ENCODE measurements around the gene TYRO3. TPM values are rescaled to one million over a fixed set of nuclear protein-coding genes. Genes with fewer than 3 reads are reported as not detected.

TYRO3 gene
- total and polyA plus RNA-seq, 2 of the 13 experiments (the other 11 are each of a cell fraction or from before 2014, with no cell fraction given), result 24.0 to 43.6 TPM

DNA sequence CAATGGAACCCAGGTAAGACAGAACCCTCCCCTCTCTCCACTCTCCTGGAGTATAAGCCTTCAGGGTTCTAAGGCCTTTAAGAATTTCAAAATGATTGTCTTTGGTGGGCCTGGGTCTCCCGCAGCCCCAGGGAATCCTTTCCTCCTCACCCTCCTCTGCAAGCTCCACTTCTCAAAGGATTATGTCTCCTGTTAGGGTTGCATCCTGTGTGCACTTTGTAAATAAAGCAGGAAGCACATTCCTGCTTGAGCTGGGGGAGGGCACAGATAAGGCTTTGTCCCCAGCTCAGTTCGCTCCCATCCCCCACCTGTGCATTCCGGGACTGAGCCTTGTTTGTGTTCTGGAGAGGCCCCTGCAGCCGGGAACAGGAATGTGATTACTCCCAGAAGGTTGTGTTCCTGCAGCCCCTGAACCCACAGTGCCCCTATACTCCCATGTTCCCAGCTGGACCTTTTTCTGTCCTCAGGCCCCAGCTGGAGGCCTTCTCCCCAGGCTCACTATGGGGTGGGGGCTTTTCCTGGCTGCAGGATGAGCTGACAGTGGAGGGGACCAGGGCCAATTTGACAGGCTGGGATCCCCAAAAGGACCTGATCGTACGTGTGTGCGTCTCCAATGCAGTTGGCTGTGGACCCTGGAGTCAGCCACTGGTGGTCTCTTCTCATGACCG lies 9.5 kb downstream of the TYRO3 start (continued):
- TF ChIP-seq ZNF781 (CRISPR knock-in tag; IDR thresholded peaks at IDR 0.05; ENCODE audit: borderline replicate concordance, not compliant biosample characterization) (no peak), ZNF577 (CRISPR knock-in tag; IDR thresholded peaks at IDR 0.05; ENCODE audit: borderline replicate concordance, low read depth) (no peak), SOX6 (IDR thresholded peaks at IDR 0.05) (no peak), SOX6 (CRISPR knock-in tag; IDR thresholded peaks at IDR 0.05) (peak; percentile 95), FOXK2 (IDR thresholded peaks at IDR 0.05) (peak; percentile 80), FOXM1 (CRISPR knock-in tag; IDR thresholded peaks at IDR 0.05) (no peak), HOXA5 (CRISPR knock-in tag; IDR thresholded peaks at IDR 0.05) (peak; percentile 74), ZBED4 (CRISPR knock-in tag; IDR thresholded peaks at IDR 0.05; ENCODE audit: borderline replicate concordance) (0 out of 2 replicates have a peak, but pooled peaks have one; percentile 25), ZBTB21 (CRISPR knock-in tag; IDR thresholded peaks at IDR 0.05) (no peak), NR2F6 (IDR thresholded peaks at IDR 0.05) (peak; percentile 51; the same call in 1 of the 2 replicates), NR2F6 (CRISPR knock-in tag; IDR thresholded peaks at IDR 0.05) (peak; percentile 70), ZNF780A (CRISPR knock-in tag; IDR thresholded peaks at IDR 0.05) (no peak), GLI4 (CRISPR knock-in tag; IDR thresholded peaks at IDR 0.05; ENCODE audit: borderline replicate concordance) (no peak)
- TF ChIP-seq, protein P1, sequence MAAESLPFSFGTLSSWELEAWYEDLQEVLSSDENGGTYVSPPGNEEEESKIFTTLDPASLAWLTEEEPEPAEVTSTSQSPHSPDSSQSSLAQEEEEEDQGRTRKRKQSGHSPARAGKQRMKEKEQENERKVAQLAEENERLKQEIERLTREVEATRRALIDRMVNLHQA (CRISPR knock-in tag; IDR thresholded peaks at IDR 0.05), result no peak
- TF ChIP-seq, protein P2, sequence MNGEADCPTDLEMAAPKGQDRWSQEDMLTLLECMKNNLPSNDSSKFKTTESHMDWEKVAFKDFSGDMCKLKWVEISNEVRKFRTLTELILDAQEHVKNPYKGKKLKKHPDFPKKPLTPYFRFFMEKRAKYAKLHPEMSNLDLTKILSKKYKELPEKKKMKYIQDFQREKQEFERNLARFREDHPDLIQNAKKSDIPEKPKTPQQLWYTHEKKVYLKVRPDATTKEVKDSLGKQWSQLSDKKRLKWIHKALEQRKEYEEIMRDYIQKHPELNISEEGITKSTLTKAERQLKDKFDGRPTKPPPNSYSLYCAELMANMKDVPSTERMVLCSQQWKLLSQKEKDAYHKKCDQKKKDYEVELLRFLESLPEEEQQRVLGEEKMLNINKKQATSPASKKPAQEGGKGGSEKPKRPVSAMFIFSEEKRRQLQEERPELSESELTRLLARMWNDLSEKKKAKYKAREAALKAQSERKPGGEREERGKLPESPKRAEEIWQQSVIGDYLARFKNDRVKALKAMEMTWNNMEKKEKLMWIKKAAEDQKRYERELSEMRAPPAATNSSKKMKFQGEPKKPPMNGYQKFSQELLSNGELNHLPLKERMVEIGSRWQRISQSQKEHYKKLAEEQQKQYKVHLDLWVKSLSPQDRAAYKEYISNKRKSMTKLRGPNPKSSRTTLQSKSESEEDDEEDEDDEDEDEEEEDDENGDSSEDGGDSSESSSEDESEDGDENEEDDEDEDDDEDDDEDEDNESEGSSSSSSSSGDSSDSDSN (CRISPR knock-in tag; IDR thresholded peaks at IDR 0.05), result peak; percentile 60
- TF ChIP-seq, protein P3, sequence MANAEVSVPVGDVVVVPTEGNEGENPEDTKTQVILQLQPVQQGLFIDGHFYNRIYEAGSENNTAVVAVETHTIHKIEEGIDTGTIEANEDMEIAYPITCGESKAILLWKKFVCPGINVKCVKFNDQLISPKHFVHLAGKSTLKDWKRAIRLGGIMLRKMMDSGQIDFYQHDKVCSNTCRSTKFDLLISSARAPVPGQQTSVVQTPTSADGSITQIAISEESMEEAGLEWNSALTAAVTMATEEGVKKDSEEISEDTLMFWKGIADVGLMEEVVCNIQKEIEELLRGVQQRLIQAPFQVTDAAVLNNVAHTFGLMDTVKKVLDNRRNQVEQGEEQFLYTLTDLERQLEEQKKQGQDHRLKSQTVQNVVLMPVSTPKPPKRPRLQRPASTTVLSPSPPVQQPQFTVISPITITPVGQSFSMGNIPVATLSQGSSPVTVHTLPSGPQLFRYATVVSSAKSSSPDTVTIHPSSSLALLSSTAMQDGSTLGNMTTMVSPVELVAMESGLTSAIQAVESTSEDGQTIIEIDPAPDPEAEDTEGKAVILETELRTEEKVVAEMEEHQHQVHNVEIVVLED (CRISPR knock-in tag; IDR thresholded peaks at IDR 0.05; ENCODE audit: borderline replicate concordance), result no peak
- TF ChIP-seq, protein P4, sequence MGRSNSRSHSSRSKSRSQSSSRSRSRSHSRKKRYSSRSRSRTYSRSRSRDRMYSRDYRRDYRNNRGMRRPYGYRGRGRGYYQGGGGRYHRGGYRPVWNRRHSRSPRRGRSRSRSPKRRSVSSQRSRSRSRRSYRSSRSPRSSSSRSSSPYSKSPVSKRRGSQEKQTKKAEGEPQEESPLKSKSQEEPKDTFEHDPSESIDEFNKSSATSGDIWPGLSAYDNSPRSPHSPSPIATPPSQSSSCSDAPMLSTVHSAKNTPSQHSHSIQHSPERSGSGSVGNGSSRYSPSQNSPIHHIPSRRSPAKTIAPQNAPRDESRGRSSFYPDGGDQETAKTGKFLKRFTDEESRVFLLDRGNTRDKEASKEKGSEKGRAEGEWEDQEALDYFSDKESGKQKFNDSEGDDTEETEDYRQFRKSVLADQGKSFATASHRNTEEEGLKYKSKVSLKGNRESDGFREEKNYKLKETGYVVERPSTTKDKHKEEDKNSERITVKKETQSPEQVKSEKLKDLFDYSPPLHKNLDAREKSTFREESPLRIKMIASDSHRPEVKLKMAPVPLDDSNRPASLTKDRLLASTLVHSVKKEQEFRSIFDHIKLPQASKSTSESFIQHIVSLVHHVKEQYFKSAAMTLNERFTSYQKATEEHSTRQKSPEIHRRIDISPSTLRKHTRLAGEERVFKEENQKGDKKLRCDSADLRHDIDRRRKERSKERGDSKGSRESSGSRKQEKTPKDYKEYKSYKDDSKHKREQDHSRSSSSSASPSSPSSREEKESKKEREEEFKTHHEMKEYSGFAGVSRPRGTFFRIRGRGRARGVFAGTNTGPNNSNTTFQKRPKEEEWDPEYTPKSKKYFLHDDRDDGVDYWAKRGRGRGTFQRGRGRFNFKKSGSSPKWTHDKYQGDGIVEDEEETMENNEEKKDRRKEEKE (IDR thresholded peaks at IDR 0.05), result no peak
- TF ChIP-seq, protein P5, sequence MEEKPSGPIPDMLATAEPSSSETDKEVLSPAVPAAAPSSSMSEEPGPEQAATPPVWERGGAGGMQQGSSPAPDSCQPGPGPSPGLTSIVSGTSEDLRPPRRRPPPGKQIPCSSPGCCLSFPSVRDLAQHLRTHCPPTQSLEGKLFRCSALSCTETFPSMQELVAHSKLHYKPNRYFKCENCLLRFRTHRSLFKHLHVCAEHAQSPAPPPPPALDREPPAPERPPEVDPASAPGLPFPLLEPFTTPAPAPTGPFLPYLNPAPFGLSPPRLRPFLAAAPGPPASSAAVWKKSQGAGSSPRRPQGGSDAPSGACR (CRISPR knock-in tag; IDR thresholded peaks at IDR 0.05), result no peak

Data from HepG2 (cell line).